ENCODE results near the gene PCDHGC5. TPM values are rescaled to one million over a fixed set of nuclear protein-coding genes. Genes with fewer than 3 reads are reported as not detected.

The PCDHGC5 gene
- total RNA-seq, 8 experiments from 2014 or later = 0.31 to 4.1 (median 1.1) TPM

- Histone ChIP-seq H3K4me3 (no peak overlapping the region), H3K4me1 (replicated peaks in 1 of 2) (peaks cover 42 to 48% of the 10 kb centered on the region in 2 donors), H3K27ac (no peak overlapping the region)
- ATAC-seq (replicated peaks in 6 of 8) = no peak
- in situ Hi-C loops (cut with MboI; ENCODE audit: low pct_unique_long_range_greater_than_20kb in 2 of 9, low sequenced_read_pairs in 9 of 9, unreplicated experiment in 9 of 9) = no loop called here
- 33 to 100% (median 85%) methylated on average over 1 to 6 of the region's 9 CpGs; no CpG with 5 or more reads in 3 of the 10 experiments for WGBS, 10 experiments
These were observed 21.3 kb downstream of the PCDHGC5 start for GRCh38 chr5:141510160-141510559.

GRCh38 chr5:141510850-141511601 lies 22.1 kb downstream of the PCDHGC5 start:
- Histone ChIP-seq H3K4me3 (no peak overlapping the region), H3K27ac (no peak overlapping the region), H3K4me1 (replicated peaks in 1 of 2) (peaks cover 43 to 50% of the 10 kb centered on the region in 2 donors)
- WGBS, 10 experiments = 87 to 100% (median 92%) methylated on average over 1 to 7 of the region's 14 CpGs; no CpG with 5 or more reads in 5 of the 10 experiments
- in situ Hi-C loops (cut with MboI; ENCODE audit: low pct_unique_long_range_greater_than_20kb in 2 of 9, low sequenced_read_pairs in 9 of 9, unreplicated experiment in 9 of 9) = no loop called here
- no peak for ATAC-seq (replicated peaks in 6 of 8)

GRCh38 chr5:141511771-141512325 lies 23.0 kb downstream of the PCDHGC5 start:
- in situ Hi-C loops (cut with MboI; ENCODE audit: low pct_unique_long_range_greater_than_20kb in 2 of 9, low sequenced_read_pairs in 9 of 9, unreplicated experiment in 9 of 9) = no loop called here
- Histone ChIP-seq H3K4me1 (replicated peaks in 1 of 2) (peaks cover 43 to 50% of the 10 kb centered on the region in 2 donors), H3K4me3 (no peak overlapping the region), H3K27ac (peak overlapping the region in 1 of 2 donors; percentile 95)
- no peak for ATAC-seq (replicated peaks in 6 of 8)
- WGBS, 10 experiments = 21 to 100% (median 80%) methylated on average over 1 to 3 of the region's 4 CpGs; no CpG with 5 or more reads in 2 of the 10 experiments

- peak overlapping the region; percentile 34 to 47 (median 41) for H3K4me3 ChIP-seq
- peak in 6 of 8 experiments; percentile 2 to 58 (median 6) for ATAC-seq (replicated peaks in 6 of 8)
- H3K4me1 ChIP-seq (replicated peaks in 1 of 2) = peaks cover 39 to 45% of the 10 kb centered on the region in 2 donors
- H3K27ac ChIP-seq = peak overlapping the region; percentile 91 to 95
- WGBS, 10 experiments = 10 to 60% (median 38%) methylated on average over 2 to 23 of the region's 28 CpGs; no CpG with 5 or more reads in 4 of the 10 experiments
- in situ Hi-C loops (cut with MboI; ENCODE audit: low pct_unique_long_range_greater_than_20kb in 2 of 9, low sequenced_read_pairs in 9 of 9, unreplicated experiment in 9 of 9) = no loop called here
These were observed 23.6 kb downstream of the PCDHGC5 start for GRCh38 chr5:141512390-141512910.

- H3K4me1 ChIP-seq (replicated peaks in 1 of 2) = peaks cover 33 to 39% of the 10 kb centered on the region in 2 donors
- WGBS, 10 experiments = 0 to 26% (median 10%) methylated on average over 3 to 10 of the region's 43 CpGs; no CpG with 5 or more reads in 4 of the 10 experiments
- in situ Hi-C loops (cut with MboI; ENCODE audit: low pct_unique_long_range_greater_than_20kb in 2 of 9, low sequenced_read_pairs in 9 of 9, unreplicated experiment in 9 of 9) = no loop called here
- H3K4me3 ChIP-seq = peak overlapping the region; percentile 34 to 47 (median 41)
- ATAC-seq (replicated peaks in 6 of 8) = peak in 7 of 8 experiments; percentile 5 to 58 (median 55)
- peak overlapping the region; percentile 91 to 95 for H3K27ac ChIP-seq
These were observed 24.2 kb downstream of the PCDHGC5 start for GRCh38 chr5:141512911-141513626.

GRCh38 chr5:141513627-141514329 lies 24.9 kb downstream of the PCDHGC5 start:
- in situ Hi-C loops (cut with MboI; ENCODE audit: low pct_unique_long_range_greater_than_20kb in 2 of 9, low sequenced_read_pairs in 9 of 9, unreplicated experiment in 9 of 9) = no loop called here
- peak; percentile 28 to 71 (median 58) for ATAC-seq (replicated peaks in 6 of 8)

GRCh38 chr5:141514330-141515133 lies 25.7 kb downstream of the PCDHGC5 start:
- in situ Hi-C loops (cut with MboI; ENCODE audit: low pct_unique_long_range_greater_than_20kb in 2 of 9, low sequenced_read_pairs in 9 of 9, unreplicated experiment in 9 of 9) = no loop called here
- Histone ChIP-seq H3K4me1 (replicated peaks in 1 of 2) (peaks cover 23 to 26% of the 10 kb centered on the region in 2 donors), H3K4me3 (peak overlapping the region; percentile 34 to 47 (median 41)), H3K27ac (peak overlapping the region; percentile 91 to 95)
- peak in 1 of 8 experiments; percentile 28 for ATAC-seq (replicated peaks in 6 of 8)
- WGBS, 10 experiments = 8 to 100% (median 68%) methylated on average over 1 to 5 of the region's 6 CpGs; no CpG with 5 or more reads in 4 of the 10 experiments

More at GRCh38 chr5:141513627-141514329, 24.9 kb downstream of the PCDHGC5 start:
- Histone ChIP-seq H3K4me3 (peak overlapping the region; percentile 34 to 47 (median 41)), H3K4me1 (replicated peaks in 1 of 2) (peaks cover 29 to 33% of the 10 kb centered on the region in 2 donors), H3K27ac (peak overlapping the region; percentile 91 to 95)
- 0 to 11% (median 6%) methylated on average over 6 to 12 of the region's 29 CpGs; no CpG with 5 or more reads in 6 of the 10 experiments for WGBS, 10 experiments

- H3K27ac ChIP-seq = no peak overlapping the region
- H3K4me1 ChIP-seq (replicated peaks in 1 of 2) = peaks cover 21 to 22% of the 10 kb centered on the region in 2 donors
- no peak for ATAC-seq (replicated peaks in 6 of 8)
- H3K4me3 ChIP-seq = no peak overlapping the region
- in situ Hi-C loops (cut with MboI; ENCODE audit: low pct_unique_long_range_greater_than_20kb in 2 of 9, low sequenced_read_pairs in 9 of 9, unreplicated experiment in 9 of 9) = no loop called here
- WGBS, 10 experiments = 67 to 100% (median 90%) methylated on average over 2 to 3 of the region's 3 CpGs; no CpG with 5 or more reads in 5 of the 10 experiments
These were observed 26.3 kb downstream of the PCDHGC5 start for GRCh38 chr5:141515141-141515540.

- Histone ChIP-seq H3K4me1 (replicated peaks in 1 of 2) (peaks cover 27 to 28% of the 10 kb centered on the region in 2 donors), H3K27ac (no peak overlapping the region), H3K4me3 (no peak overlapping the region)
- in situ Hi-C loops (cut with MboI; ENCODE audit: low pct_unique_long_range_greater_than_20kb in 2 of 9, low sequenced_read_pairs in 9 of 9, unreplicated experiment in 9 of 9) = no loop called here
- no peak for ATAC-seq (replicated peaks in 6 of 8)
- WGBS, 10 experiments = 80 to 100% (median 93%) methylated on average over 1 to 3 of the region's 4 CpGs; no CpG with 5 or more reads in 7 of the 10 experiments
These were observed 27.2 kb downstream of the PCDHGC5 start for GRCh38 chr5:141515946-141516671.

- WGBS, 10 experiments = 10 to 100% (median 90%) methylated on average over 1 to 4 of the region's 8 CpGs; no CpG with 5 or more reads in 5 of the 10 experiments
- no peak overlapping the region for H3K27ac ChIP-seq
- in situ Hi-C loops (cut with MboI; ENCODE audit: low pct_unique_long_range_greater_than_20kb in 2 of 9, low sequenced_read_pairs in 9 of 9, unreplicated experiment in 9 of 9) = no loop called here
- H3K4me3 ChIP-seq = no peak overlapping the region
- H3K4me1 ChIP-seq (replicated peaks in 1 of 2) = peaks cover 30% of the 10 kb centered on the region in 2 donors
- ATAC-seq (replicated peaks in 6 of 8) = no peak
These were observed 27.8 kb downstream of the PCDHGC5 start for GRCh38 chr5:141516672-141517025.

- in situ Hi-C loops (cut with MboI; ENCODE audit: low pct_unique_long_range_greater_than_20kb in 2 of 9, low sequenced_read_pairs in 9 of 9, unreplicated experiment in 9 of 9) = no loop called here
These were observed 28.4 kb downstream of the PCDHGC5 start for GRCh38 chr5:141517312-141517711.

More at GRCh38 chr5:141517312-141517711, 28.4 kb downstream of the PCDHGC5 start:
- Histone ChIP-seq H3K4me3 (no peak overlapping the region), H3K4me1 (replicated peaks in 1 of 2) (peaks cover 33% of the 10 kb centered on the region in 2 donors), H3K27ac (no peak overlapping the region)
- no peak for ATAC-seq (replicated peaks in 6 of 8)
- 83 to 100% (median 100%) methylated on average over 1 to 7 of the region's 8 CpGs; no CpG with 5 or more reads in 1 of the 10 experiments for WGBS, 10 experiments
